OCI-LY7 (cell line): ENCODE measurements around the gene THRB. TPM values are rescaled to one million over a fixed set of nuclear protein-coding genes. Genes with fewer than 3 reads are reported as not detected.

Experiments used
- BruUV-seq: library from RNA; stranded (reverse); fragments of 400-500 nt; replicated peaks from 2 replicates; lab custom pipeline; 2021; lab: Mats Ljungman, UMichigan
- CTCF ChIA-PET: fragments of 300-600 bp; sonication (Branson Sonifier 250); formaldehyde crosslinking; loops from one replicate; lab custom pipeline; 2022; ENCODE audit warnings: antibody characterized with exemption; ENCODE audit not compliant: unreplicated experiment; lab: Charles Lee
- POLR2A ChIA-PET: fragments of 300-600 bp; sonication (Branson Sonifier 250); formaldehyde crosslinking; loops from one replicate; lab custom pipeline; 2022; ENCODE audit warnings: antibody characterized with exemption; lab: Charles Lee
- DNase-seq: peaks from one replicate; pipeline ENCODE4 v3.0.0-alpha.2; 2015; ENCODE audit warnings: low spot score
- H2AFZ ChIP-seq: fragments of 200-600 bp; sonication (generic), shearing (Covaris generic); 2 replicates; pipeline ENCODE4 v1.6.1; 2014; ENCODE audit warnings: mild to moderate bottlenecking, antibody characterized with exemption, low read length, moderate library complexity
- H3K27ac ChIP-seq: fragments of 200-600 bp; sonication (generic); 2 replicates; pipeline ENCODE4 v1.5.1; 2014; ENCODE audit warnings: mixed run types, low read depth, mild to moderate bottlenecking, moderate library complexity, low read length, inconsistent platforms; ENCODE audit not compliant: poor library complexity, severe bottlenecking
- H3K36me3 ChIP-seq: fragments of 200-600 bp; sonication (generic); 2 replicates; pipeline ENCODE4 v1.6.1; 2014; ENCODE audit warnings: mild to moderate bottlenecking, antibody characterized with exemption, low read length, moderate library complexity, mixed read lengths; ENCODE audit not compliant: insufficient read depth
- H3K4me1 ChIP-seq: fragments of 200-600 bp; sonication (generic); 2 replicates; pipeline ENCODE4 v1.5.1; 2014; ENCODE audit warnings: mild to moderate bottlenecking, low read length; ENCODE audit not compliant: insufficient read depth, poor library complexity, severe bottlenecking
- H3K4me2 ChIP-seq: fragments of 200-600 bp; sonication (generic); 2 replicates; pipeline ENCODE4 v1.6.1; 2014; ENCODE audit warnings: mild to moderate bottlenecking, low read length
- H3K4me3 ChIP-seq: fragments of 200-600 bp; sonication (generic); 2 replicates; pipeline ENCODE4 v1.5.1; 2014; ENCODE audit warnings: mild to moderate bottlenecking, low read depth, low read length; ENCODE audit not compliant: poor library complexity, severe bottlenecking
- H3K79me2 ChIP-seq: fragments of 200-600 bp; sonication (generic); 2 replicates; pipeline ENCODE4 v1.6.1; 2016; ENCODE audit warnings: low read depth, mild to moderate bottlenecking, low read length, moderate library complexity, mixed read lengths; ENCODE audit not compliant: insufficient read depth
- H3K9me2 ChIP-seq: fragments of 200-600 bp; sonication (generic); 2 replicates; pipeline ENCODE4 v1.6.1; 2016; ENCODE audit warnings: mild to moderate bottlenecking, low read length, mixed read lengths; ENCODE audit not compliant: insufficient read depth
- H3K9me3 ChIP-seq: fragments of 200-600 bp; sonication (generic); 2 replicates; pipeline ENCODE4 v1.6.1; 2014; ENCODE audit warnings: mild to moderate bottlenecking, mixed run types, low read length, mixed read lengths
- H4K20me1 ChIP-seq: fragments of 200-600 bp; sonication (generic); 2 replicates; pipeline ENCODE4 v1.6.1; 2014; ENCODE audit warnings: mild to moderate bottlenecking, antibody characterized with exemption, low read length, moderate library complexity, mixed read lengths; ENCODE audit not compliant: insufficient read depth
- CTCF ChIP-seq: fragments of 200-600 bp; sonication (generic); conservative IDR thresholded peaks from 2 replicates; pipeline ENCODE4 v1.5.1; 2014; ENCODE audit warnings: mild to moderate bottlenecking, antibody characterized with exemption, low read length, moderate library complexity, mixed read lengths
- EZH2phosphoT487 ChIP-seq: fragments of 200-600 bp; sonication (generic); IDR thresholded peaks from 2 replicates; pipeline ENCODE4 v1.6.1; 2018; ENCODE audit warnings: low read depth, borderline replicate concordance, mild to moderate bottlenecking, mixed run types, antibody characterized with exemption, low read length, moderate library complexity, mixed read lengths
- intact Hi-C: fragments of 100-400 bp; cut with micrococcal nuclease; formaldehyde crosslinking; loops from one replicate; pipeline ENCODE4 v1.10.0; 2022; ENCODE audit not compliant: unreplicated experiment
- total RNA-seq, 2 experiments: library from RNA; depleted of rRNA in 1 of 2; stranded (reverse); fragments of >200 nt in 1 of 2; shearing (Covaris generic) in 1 of 2; gene quantifications; 2 replicates each; pipeline ENCODE4 v1.2.3, GENCODE V29; 2014 to 2022

The THRB gene
- total RNA-seq, 2 experiments from 2014 or later: not detected

DNA sequence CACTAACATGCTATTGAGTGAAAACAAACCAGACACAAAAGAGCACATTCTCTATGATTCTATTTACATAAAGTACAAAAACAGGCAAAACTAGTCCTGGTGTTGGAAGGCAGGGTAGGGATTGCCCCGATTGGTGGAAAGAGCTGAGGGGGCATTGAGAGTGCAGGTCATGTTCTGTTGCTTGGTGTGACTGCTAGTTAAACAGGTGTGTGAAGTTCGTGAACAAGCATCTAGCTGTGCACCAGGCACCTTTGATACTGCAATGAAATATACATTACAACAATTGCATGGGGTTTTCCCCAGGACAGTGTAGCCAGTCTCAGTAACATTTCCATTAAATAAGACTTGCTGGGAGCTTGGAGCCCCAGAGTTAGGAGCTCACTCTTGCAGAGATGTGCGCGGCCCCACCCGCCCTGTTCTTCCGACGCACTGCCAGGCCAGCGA, 26.3 kb upstream of the THRB start:
- ChIA-PET POLR2A (no interaction called here), CTCF (no interaction called here)
- TF ChIP-seq EZH2phosphoT487 (no peak), CTCF (no peak)
- H3K79me2 ChIP-seq: no peaks in the 10 kb centered on the region
- H3K27ac ChIP-seq: no peak overlapping the region
- H2AFZ ChIP-seq: no peak overlapping the region
- H3K4me2 ChIP-seq: no peak overlapping the region
- no peak for DNase-seq
- no peaks in the 10 kb centered on the region for H3K36me3 ChIP-seq
- no peaks in the 10 kb centered on the region for H3K9me3 ChIP-seq
- no peaks in the 10 kb centered on the region for H3K9me2 ChIP-seq
- intact Hi-C loops: no loop called here
- BruUV-seq: no TSS peak
- no peak overlapping the region for H3K4me3 ChIP-seq
- no peaks in the 10 kb centered on the region for H4K20me1 ChIP-seq
- no peaks in the 10 kb centered on the region for H3K4me1 ChIP-seq

GRCh38 chr3:24520101-24520495, 25.4 kb upstream of the THRB start:
- Histone ChIP-seq H3K4me3 (no peak overlapping the region), H2AFZ (no peak overlapping the region), H4K20me1 (no peaks in the 10 kb centered on the region), H3K27ac (no peak overlapping the region), H3K9me2 (no peaks in the 10 kb centered on the region), H3K4me1 (no peaks in the 10 kb centered on the region), H3K4me2 (no peak overlapping the region), H3K36me3 (no peaks in the 10 kb centered on the region), H3K9me3 (no peaks in the 10 kb centered on the region), H3K79me2 (no peaks in the 10 kb centered on the region)
- BruUV-seq: no TSS peak
- intact Hi-C loops: no loop called here
- TF ChIP-seq CTCF (no peak), EZH2phosphoT487 (no peak)
- CTCF ChIA-PET: no interaction called here
- DNase-seq: no peak
- POLR2A ChIA-PET: no interaction called here

GRCh38 chr3:24519368-24520100, 24.9 kb upstream of the THRB start:
- DNase-seq: no peak
- no peak overlapping the region for H2AFZ ChIP-seq
- no peaks in the 10 kb centered on the region for H3K79me2 ChIP-seq
- CTCF ChIA-PET: no interaction called here
- no peak overlapping the region for H3K4me3 ChIP-seq
- intact Hi-C loops: no loop called here
- no peaks in the 10 kb centered on the region for H3K4me1 ChIP-seq
- POLR2A ChIA-PET: no interaction called here
- H3K27ac ChIP-seq: no peak overlapping the region
- H3K4me2 ChIP-seq: no peak overlapping the region
- no TSS peak for BruUV-seq
- H3K9me3 ChIP-seq: no peaks in the 10 kb centered on the region
- no peaks in the 10 kb centered on the region for H4K20me1 ChIP-seq
- no peaks in the 10 kb centered on the region for H3K9me2 ChIP-seq
- TF ChIP-seq CTCF: no peak
- no peak for TF ChIP-seq EZH2phosphoT487
- no peaks in the 10 kb centered on the region for H3K36me3 ChIP-seq
